Stimulated activated naive CD8-positive, alpha-beta T cell treated with anti-CD3 and anti-CD28 coated beads, Interleukin-15, amount 100 ng/mL, for 72 hours (primary cell): ENCODE results near the gene GPRC5B.

Experiments used
- ATAC-seq: fragments of 150-1000 bp; cut with Tn5 transposase; 2 replicates; pipeline ENCODE4 v1.10.0; 2021; ENCODE audit warnings: mild to moderate bottlenecking, moderate library complexity
- DNase-seq, 2 donors: peaks; one replicate each; pipeline ENCODE4 v3.0.0; 2021 to 2022
- H3K27ac Mint-ChIP-seq, 2 donors: one replicate each; pipeline ENCODE4 v1.8.0; 2022; ENCODE audit warnings: mild to moderate bottlenecking in 2 of 2, mixed read lengths in 2 of 2, moderate library complexity in 2 of 2
- H3K27me3 Mint-ChIP-seq: one replicate; pipeline ENCODE4 v1.8.0; 2022; ENCODE audit warnings: mixed read lengths
- H3K4me1 Mint-ChIP-seq: one replicate; pipeline ENCODE4 v1.8.0; 2022; ENCODE audit warnings: mild to moderate bottlenecking, mixed read lengths
- H3K4me3 Mint-ChIP-seq, 2 donors: one replicate each; pipeline ENCODE4 v1.8.0; 2022; ENCODE audit warnings: mild to moderate bottlenecking in 2 of 2, mixed read lengths in 2 of 2, moderate library complexity in 1 of 2
- H3K9me3 Mint-ChIP-seq, 2 donors: one replicate each; pipeline ENCODE4 v1.8.0; 2022; ENCODE audit warnings: mixed read lengths in 2 of 2

GPRC5B gene

GRCh38 chr16:19848756-19849155 is 35.9 kb downstream of the GPRC5B start:
- ATAC-seq (no peak), DNase-seq (no peak)
- no peaks in the 10 kb centered on the region for H3K4me1 Mint-ChIP-seq
- H3K4me3 Mint-ChIP-seq: no peak overlapping the region
- H3K9me3 Mint-ChIP-seq: no peaks in the 10 kb centered on the region
- peak overlapping the region in 1 of 2 donors; percentile 25 for H3K27ac Mint-ChIP-seq
- peaks cover 7% of the 10 kb centered on the region for H3K27me3 Mint-ChIP-seq

GRCh38 chr16:19846436-19846835 is 38.2 kb downstream of the GPRC5B start:
- DNase-seq: no peak
- Mint-ChIP-seq H3K27me3 (peaks cover 7% of the 10 kb centered on the region), H3K4me1 (no peaks in the 10 kb centered on the region), H3K27ac (no peak overlapping the region), H3K9me3 (no peaks in the 10 kb centered on the region), H3K4me3 (no peak overlapping the region)
- no peak for ATAC-seq

- DNase-seq (no peak), ATAC-seq (no peak)
- Mint-ChIP-seq H3K4me1 (no peaks in the 10 kb centered on the region), H3K27ac (no peak overlapping the region), H3K4me3 (no peak overlapping the region), H3K27me3 (peaks cover 7% of the 10 kb centered on the region), H3K9me3 (no peaks in the 10 kb centered on the region)
Measured at GRCh38 chr16:19844945-19845641, 39.6 kb downstream of the GPRC5B start.

- no peak for DNase-seq
- Mint-ChIP-seq H3K4me1 (no peaks in the 10 kb centered on the region), H3K27ac (no peak overlapping the region), H3K27me3 (peaks cover 7% of the 10 kb centered on the region), H3K4me3 (no peak overlapping the region), H3K9me3 (no peaks in the 10 kb centered on the region)
- ATAC-seq: no peak
Measured at GRCh38 chr16:19843371-19843770, 41.3 kb downstream of the GPRC5B start.

- ATAC-seq: no peak
- Mint-ChIP-seq H3K9me3 (no peaks in the 10 kb centered on the region), H3K4me1 (no peaks in the 10 kb centered on the region), H3K27ac (no peak overlapping the region), H3K27me3 (peaks cover 6% of the 10 kb centered on the region), H3K4me3 (no peak overlapping the region)
- DNase-seq: no peak
Measured at GRCh38 chr16:19842426-19843157, 42.1 kb downstream of the GPRC5B start.

- no peak overlapping the region for H3K4me3 Mint-ChIP-seq
- ATAC-seq: no peak
- H3K27me3 Mint-ChIP-seq: no peaks in the 10 kb centered on the region
- H3K4me1 Mint-ChIP-seq: no peaks in the 10 kb centered on the region
- no peaks in the 10 kb centered on the region for H3K9me3 Mint-ChIP-seq
- no peak overlapping the region for H3K27ac Mint-ChIP-seq
- no peak for DNase-seq
Measured at GRCh38 chr16:19841184-19841583, 43.5 kb downstream of the GPRC5B start.

- Mint-ChIP-seq H3K9me3 (no peaks in the 10 kb centered on the region), H3K4me1 (no peaks in the 10 kb centered on the region), H3K4me3 (no peak overlapping the region), H3K27me3 (no peaks in the 10 kb centered on the region), H3K27ac (no peak overlapping the region)
- no peak for ATAC-seq
- DNase-seq: no peak
Measured at GRCh38 chr16:19840524-19841110, 44.0 kb downstream of the GPRC5B start.

GRCh38 chr16:19837984-19838707 is 46.5 kb downstream of the GPRC5B start:
- Mint-ChIP-seq H3K4me1 (no peaks in the 10 kb centered on the region), H3K27me3 (no peaks in the 10 kb centered on the region), H3K9me3 (no peaks in the 10 kb centered on the region), H3K27ac (no peak overlapping the region), H3K4me3 (no peak overlapping the region)
- DNase-seq (no peak), ATAC-seq (no peak)

- H3K4me1 Mint-ChIP-seq: no peaks in the 10 kb centered on the region
- ATAC-seq: no peak
- H3K27ac Mint-ChIP-seq: no peak overlapping the region
- H3K9me3 Mint-ChIP-seq: no peaks in the 10 kb centered on the region
- DNase-seq: no peak
- H3K27me3 Mint-ChIP-seq: no peaks in the 10 kb centered on the region
- no peak overlapping the region for H3K4me3 Mint-ChIP-seq
Measured at GRCh38 chr16:19837331-19837980, 47.2 kb downstream of the GPRC5B start.

- ATAC-seq: no peak
Measured at GRCh38 chr16:19835968-19836421, 48.7 kb downstream of the GPRC5B start.

GRCh38 chr16:19835196-19835595 is 49.5 kb downstream of the GPRC5B start:
- H3K27ac Mint-ChIP-seq: no peak overlapping the region
- no peak for ATAC-seq
- no peaks in the 10 kb centered on the region for H3K4me1 Mint-ChIP-seq
- DNase-seq: no peak
- no peaks in the 10 kb centered on the region for H3K9me3 Mint-ChIP-seq
- H3K27me3 Mint-ChIP-seq: no peaks in the 10 kb centered on the region
- no peak overlapping the region for H3K4me3 Mint-ChIP-seq

More at GRCh38 chr16:19835968-19836421, 48.7 kb downstream of the GPRC5B start:
- Mint-ChIP-seq H3K4me3 (no peak overlapping the region), H3K9me3 (no peaks in the 10 kb centered on the region), H3K27ac (peak overlapping the region in 1 of 2 donors; percentile 74), H3K4me1 (no peaks in the 10 kb centered on the region), H3K27me3 (no peaks in the 10 kb centered on the region)
- DNase-seq: no peak

GRCh38 chr16:19833581-19833980 is 51.1 kb downstream of the GPRC5B start:
- Mint-ChIP-seq H3K4me3 (no peak overlapping the region), H3K9me3 (no peaks in the 10 kb centered on the region), H3K4me1 (no peaks in the 10 kb centered on the region), H3K27me3 (no peaks in the 10 kb centered on the region), H3K27ac (no peak overlapping the region)
- DNase-seq (no peak), ATAC-seq (no peak)

GRCh38 chr16:19833176-19833575 is 51.5 kb downstream of the GPRC5B start:
- Mint-ChIP-seq H3K4me3 (no peak overlapping the region), H3K27me3 (no peaks in the 10 kb centered on the region), H3K27ac (no peak overlapping the region), H3K9me3 (no peaks in the 10 kb centered on the region), H3K4me1 (no peaks in the 10 kb centered on the region)
- ATAC-seq: no peak
- no peak for DNase-seq

GRCh38 chr16:19831678-19832077 is 53.0 kb downstream of the GPRC5B start:
- no peak for ATAC-seq
- no peaks in the 10 kb centered on the region for H3K4me1 Mint-ChIP-seq

GRCh38 chr16:19830902-19831560 is 53.6 kb downstream of the GPRC5B start:
- DNase-seq (no peak), ATAC-seq (no peak)
- Mint-ChIP-seq H3K27ac (no peak overlapping the region), H3K9me3 (no peaks in the 10 kb centered on the region), H3K4me3 (no peak overlapping the region), H3K4me1 (no peaks in the 10 kb centered on the region), H3K27me3 (no peaks in the 10 kb centered on the region)

More at GRCh38 chr16:19831678-19832077, 53.0 kb downstream of the GPRC5B start:
- H3K9me3 Mint-ChIP-seq: no peaks in the 10 kb centered on the region
- H3K4me3 Mint-ChIP-seq: no peak overlapping the region
- no peaks in the 10 kb centered on the region for H3K27me3 Mint-ChIP-seq
- DNase-seq: no peak
- no peak overlapping the region for H3K27ac Mint-ChIP-seq
